ENCODE results near the gene CACNA1C.

CACNA1C gene

DNA sequence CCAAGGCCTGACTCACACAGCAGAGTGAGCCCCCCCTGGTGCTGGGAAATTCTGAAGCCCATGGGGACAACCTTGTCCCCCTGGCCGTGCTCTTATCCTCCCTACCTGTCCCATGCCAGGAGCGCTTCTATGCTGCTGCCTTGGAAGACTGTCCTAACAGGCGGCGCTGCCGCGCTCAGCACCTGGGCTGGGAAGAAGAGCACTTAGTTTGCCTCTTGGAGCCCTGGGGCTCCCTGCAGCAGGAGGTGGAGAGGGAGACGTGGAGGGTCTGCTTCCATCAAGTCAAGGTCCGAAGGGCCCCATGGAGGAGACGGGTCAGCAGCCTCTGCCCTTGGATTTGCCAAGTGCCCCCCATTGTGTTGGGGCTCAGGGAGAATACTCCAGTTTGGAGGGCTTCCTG is 300.5 kb downstream of the CACNA1C start:
- in situ Hi-C loops (cut with MboI; ENCODE audit: low sequenced_read_pairs), result no loop called here

DNA sequence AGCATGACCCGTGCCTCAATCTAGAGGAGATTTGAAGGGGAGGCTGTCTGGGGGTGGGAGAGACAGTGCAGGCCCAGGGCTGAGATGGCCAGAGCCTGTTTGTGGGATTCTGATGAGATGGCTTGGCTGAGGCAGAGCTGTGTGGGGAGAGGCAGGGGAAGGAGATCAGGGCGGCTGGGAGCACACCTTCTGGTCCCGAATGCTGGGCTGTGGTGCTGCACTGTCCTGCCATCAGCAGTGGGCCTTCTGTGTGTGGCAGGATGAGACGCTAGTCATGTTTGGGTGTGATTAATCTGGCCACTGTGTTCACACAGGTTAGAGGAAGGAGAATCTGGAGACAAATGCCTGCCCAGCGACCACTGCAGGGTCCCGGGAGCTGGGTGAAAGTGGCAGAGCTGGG is 300.9 kb downstream of the CACNA1C start:
- in situ Hi-C loops (cut with MboI; ENCODE audit: low sequenced_read_pairs), result no loop called here

DNA sequence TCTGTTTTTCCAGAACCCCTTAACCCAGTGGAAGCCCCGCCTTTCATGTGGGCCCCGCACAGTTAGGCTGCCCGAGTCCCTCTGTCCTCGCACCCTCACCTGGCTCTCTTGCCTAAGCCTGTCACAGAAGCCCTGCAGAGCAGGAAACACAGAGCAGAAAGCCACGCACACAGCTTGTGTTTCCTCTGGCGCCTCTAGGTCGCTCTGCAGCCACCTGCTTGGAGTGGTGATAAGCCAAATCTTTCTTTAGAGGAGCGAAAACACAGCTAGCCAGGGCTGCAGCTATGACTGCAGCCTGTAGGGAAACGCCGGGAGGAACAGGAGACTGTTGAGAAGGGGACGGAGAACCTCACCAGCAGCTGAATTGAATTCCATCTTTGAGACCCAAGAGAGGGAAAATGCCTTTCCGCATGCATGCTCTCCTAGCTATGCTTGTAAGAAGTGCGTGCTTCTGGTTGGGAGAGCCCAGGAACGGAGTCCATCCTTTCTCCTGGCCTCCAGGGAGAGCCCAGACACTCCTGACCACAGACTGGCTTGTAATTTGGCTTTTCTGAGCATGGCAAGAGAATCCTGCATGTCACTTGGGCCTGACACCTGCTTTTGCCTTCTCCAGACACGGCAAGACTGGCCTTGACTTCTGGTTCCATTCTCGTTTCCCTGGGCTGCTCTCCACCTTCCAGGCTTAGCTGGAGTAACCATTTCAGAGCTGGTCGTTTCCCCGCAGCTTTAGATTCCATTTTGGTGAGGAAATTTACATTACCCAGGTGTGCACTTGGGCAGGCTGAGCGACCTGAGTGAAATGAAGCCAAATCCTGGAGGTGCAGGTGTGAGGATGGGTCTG is 301.6 kb downstream of the CACNA1C start:
- in situ Hi-C loops (cut with MboI; ENCODE audit: low sequenced_read_pairs), result no loop called here

DNA sequence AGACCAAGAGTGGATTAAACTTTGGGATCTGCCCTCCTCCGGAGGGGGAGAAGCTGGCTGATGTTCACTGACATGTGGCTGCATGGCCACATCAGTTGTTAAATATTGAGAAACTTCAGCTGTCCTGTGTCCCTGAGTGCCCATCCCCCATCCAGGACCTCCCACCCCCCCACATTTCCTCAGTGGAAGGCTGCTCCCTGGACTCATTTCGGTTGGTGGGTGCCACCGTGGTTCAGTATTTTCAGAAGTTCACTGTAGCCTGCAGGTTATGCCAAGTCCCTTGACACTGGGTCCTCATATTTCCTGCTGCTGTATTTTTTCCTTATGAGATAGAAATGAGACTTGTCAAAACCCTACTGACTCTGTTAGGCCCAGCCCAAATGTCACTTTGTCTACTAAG is 302.4 kb downstream of the CACNA1C start:
- in situ Hi-C loops (cut with MboI; ENCODE audit: low sequenced_read_pairs), result no loop called here

DNA sequence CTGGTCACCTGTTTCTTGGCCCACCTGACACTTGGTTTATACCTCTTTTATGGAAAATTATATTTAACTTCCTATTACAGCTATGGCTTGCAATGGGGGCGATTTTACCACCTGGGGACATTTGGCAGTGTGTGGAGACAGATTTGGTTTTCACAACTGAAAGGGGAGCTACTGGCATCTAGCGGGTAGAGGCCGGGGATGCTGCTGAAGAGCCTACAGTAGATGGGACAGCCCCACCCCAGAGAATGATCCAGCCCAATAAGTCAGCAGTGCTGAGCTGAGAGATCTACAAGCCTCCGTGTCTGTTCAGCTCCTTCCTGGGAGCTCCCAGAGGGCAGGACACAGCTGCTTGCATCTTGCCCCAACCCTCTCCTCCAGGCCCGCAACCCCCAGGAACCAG is 302.8 kb downstream of the CACNA1C start:
- in situ Hi-C loops (cut with MboI; ENCODE audit: low sequenced_read_pairs), result no loop called here

DNA sequence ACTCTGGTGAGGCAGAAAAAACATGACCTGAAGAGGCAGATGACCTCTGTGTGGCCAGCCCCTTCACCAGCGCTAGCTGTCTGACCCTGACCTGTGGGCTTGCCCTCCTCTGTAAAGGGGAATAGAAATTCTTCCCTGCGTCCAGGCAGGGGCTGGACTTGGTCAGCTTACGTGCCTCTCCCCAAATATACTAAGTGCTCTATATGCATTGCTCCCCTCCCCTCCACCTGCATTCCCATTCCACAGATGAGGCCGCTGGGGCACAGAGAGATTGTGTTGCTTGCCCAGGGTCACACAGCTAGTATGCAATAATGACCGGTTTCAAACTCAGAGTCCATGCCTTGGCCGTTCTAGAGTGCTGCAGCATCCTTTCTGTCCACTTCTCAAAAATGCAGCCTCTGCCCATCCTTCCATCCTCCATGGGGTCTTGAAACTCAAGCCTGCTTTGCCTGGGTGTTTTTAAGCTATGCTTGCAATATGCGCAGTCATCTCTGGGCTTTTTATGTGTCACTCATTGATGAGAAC is 303.9 kb downstream of the CACNA1C start:
- in situ Hi-C loops (cut with MboI; ENCODE audit: low sequenced_read_pairs), result no loop called here

DNA sequence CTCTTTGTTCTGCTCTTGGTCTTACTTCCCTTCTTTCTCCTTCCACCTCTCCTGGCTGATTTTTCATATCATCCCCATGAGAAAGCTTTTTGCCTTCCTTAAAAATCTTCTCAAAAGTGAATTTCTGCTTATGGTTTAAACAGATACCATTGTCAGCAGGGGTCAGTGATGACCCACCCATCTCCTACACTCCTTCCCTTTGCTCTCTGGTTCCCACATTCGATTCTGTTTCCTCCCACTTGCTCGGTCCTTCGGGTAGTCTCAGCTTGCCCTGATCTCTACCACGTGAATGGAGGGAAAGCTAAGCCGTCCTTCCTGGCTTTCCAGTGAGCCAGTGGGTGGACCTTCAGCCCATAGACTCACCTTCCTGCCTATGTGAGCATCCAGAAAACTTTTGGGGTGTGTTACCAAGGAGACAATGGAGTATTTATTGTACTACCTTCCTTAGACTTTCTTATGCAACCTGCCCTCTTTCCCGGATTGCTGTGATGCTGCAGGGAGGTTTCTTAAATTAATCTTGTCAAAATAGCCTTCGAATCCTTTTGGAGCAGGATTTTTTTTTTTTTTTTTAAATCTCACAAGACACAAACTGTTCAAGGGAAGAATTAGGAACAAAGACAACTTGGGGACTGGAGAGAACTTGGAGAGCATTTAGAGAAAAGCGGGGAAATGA is 306.3 kb downstream of the CACNA1C start:
- in situ Hi-C loops (cut with MboI; ENCODE audit: low sequenced_read_pairs), result no loop called here

DNA sequence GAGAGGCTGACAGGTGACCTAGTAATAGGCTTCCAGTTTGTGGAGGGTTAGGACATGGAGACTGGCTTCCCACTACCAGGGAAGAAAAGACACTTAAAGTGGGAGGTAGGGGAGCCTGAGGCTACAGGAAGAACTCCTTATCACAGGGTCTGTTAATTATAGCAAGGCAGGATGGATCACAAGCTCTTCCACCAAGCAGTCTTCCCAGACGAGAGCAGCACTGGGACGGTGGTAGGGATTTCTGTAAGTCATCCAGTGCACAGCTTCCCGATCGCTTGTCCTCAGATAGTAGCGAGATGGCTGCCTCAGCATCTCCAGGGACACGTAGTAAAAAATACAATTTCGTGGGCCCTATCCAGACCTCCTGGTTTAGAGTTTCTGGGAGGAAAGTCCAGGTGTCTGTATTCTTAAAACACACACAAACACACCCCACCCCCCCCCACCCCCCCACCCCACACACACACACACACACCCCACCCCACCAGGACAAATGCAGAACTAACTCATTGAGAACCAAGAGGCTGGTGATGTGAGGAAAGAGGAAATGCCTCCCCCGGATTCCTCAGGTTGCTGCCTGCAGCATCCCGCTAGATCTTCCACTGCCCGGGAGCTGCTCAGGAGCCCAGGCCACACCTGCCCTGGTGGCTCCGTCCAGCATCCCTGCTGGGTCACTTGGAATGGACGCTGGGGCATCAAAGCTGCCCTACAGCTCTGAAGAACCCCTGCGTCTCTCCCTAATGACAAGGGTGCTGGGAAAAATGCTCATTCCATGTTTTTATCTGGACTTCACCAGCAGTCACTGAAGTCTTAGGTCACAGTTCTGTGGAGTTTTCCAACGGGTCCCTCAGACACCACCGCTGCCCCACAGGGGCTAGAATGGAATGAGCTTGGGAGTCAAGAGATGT is 307.2 kb downstream of the CACNA1C start:
- in situ Hi-C loops (cut with MboI; ENCODE audit: low sequenced_read_pairs), result no loop called here

DNA sequence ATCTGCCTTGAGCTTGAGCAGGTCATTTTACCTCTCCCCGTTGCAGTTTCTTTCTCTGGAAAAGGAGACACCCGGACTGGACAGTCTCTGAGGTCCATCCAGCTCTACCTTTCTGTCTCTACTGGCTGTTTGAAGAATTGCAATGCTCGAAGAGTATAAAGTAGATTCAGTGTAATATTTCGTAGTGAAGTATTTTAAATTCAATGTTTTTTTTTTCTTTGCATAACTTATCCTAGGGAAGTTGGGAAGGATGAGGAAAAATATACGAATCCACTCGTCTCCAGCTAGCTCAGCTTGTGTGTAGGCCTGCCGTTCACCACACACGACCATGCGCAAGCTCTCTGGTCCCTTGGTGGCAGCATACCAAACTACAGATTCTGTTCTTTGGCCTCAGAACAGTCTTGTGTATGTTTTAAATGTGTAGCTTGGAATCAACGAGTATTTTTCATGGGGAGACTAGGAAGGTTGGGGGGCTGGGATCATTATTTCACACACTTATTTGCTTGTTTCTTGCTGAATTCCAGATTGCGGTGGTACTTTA is 307.9 kb downstream of the CACNA1C start:
- in situ Hi-C loops (cut with MboI; ENCODE audit: low sequenced_read_pairs), result no loop called here

DNA sequence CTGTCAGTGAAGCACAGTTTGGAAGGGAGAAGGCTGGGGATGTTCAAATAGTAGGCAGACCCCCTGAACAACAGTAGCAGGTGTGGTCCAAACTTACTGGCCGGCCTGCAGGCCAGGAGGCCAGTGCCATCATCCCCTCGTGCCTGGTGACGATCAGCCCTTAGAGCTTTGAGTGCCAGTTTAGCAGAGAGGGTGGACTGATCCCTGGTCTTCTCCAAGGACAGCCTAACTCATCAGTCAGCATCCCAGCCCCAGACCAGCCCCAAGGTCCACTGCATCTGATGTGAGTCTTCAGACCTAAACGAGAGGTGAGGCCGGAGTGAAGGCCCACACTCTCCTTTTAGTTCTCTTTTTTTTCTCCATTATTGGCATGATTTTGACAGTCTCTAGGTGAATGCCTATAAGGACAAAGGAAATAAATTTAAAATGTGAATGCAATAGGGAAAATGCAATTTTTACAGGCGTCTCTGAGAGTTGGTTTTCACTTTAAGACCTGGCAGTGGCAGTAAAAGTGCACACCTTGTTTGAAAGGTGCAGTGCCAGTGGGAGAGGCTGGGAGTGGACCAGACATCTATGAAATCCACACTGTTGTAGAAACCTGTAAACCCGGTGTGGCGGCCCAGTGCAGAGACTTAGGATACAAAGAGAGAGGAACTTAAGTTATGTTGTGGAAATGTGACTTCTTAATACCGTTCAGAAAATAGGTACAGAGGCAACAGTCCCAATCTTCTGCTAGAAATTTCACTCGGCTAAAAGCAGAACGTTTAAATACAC is 311.2 kb downstream of the CACNA1C start:
- in situ Hi-C loops (cut with MboI; ENCODE audit: low sequenced_read_pairs), result no loop called here

DNA sequence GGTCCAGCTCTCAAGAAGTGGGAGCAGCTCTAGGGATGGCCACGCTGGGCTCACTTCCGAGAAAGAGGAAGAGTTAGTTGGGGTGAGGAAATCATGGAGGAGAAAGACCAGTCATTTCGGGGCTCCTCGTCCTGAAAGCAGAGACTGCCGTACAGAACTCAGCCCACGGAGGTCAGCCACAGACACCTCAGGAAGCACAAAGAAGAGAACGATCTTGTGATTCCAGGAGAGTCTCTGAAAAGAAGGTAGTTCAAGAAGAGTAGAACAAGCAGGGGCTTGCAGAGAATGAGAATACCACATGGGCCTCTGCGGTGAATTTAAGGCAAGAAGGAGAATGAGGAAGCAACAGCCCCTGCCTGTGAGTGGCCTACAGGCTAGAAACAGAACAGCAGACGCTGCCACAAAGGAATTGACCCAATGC is 311.9 kb downstream of the CACNA1C start:
- in situ Hi-C loops (cut with MboI; ENCODE audit: low sequenced_read_pairs), result no loop called here

DNA sequence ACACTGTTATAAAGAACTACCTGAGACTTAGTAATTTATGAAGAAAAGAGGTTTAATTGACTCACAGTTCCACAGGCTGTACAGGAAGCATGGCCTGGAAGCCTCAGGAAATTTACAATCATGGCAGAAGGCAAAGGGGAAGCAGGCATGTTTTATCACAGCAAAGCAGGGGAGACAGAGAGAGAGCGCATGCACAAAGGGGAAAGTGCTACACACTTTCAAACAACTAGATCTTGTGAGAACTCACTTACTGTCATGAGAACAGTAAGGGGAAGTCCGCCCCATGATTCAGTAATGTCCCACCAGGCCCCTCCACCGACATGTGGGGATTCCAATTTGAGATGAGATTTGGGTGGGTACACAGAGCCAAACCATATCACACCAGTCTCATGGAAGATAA is 313.9 kb downstream of the CACNA1C start:
- in situ Hi-C loops (cut with MboI; ENCODE audit: low sequenced_read_pairs), result no loop called here

DNA sequence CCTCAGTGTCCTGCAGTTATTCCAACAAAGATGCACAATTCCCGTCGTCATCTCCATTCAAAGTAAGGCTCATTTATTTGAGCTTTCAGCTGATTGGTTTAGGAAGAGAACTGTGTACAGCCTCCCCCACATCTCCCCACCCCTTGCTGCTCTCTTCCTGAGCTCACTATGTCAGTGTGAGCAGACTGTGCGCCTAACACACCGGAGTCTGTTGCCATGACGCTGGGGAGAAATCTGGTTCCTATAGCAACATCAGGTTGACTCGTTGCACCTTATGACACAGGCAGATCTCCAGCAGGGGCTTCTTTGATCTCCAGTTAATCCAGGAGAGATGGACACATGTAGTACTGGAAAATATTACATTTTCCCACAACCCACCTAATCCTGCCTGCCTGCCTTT is 319.4 kb downstream of the CACNA1C start:
- in situ Hi-C loops (cut with MboI; ENCODE audit: low sequenced_read_pairs), result no loop called here

DNA sequence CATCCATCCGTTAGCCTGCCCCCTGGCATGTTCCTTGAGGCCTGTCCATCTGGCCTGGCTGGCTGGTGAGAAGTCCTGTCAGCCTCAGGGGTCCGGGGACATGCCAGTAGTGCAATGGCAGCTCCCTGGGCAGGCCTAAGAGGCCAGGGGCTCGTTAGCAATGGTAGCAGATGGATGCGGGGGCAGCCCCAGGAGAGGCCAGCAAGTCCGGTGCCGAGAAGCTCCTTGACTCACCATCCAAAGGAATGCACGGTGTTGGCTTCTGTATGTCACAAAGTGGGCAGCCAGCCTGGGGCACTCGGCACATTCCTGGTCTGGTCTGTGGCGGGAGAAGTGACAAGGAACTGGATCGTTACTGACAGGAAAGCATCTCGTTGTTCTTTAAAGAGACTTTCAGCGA is 319.9 kb downstream of the CACNA1C start:
- in situ Hi-C loops (cut with MboI; ENCODE audit: low sequenced_read_pairs), result no loop called here

DNA sequence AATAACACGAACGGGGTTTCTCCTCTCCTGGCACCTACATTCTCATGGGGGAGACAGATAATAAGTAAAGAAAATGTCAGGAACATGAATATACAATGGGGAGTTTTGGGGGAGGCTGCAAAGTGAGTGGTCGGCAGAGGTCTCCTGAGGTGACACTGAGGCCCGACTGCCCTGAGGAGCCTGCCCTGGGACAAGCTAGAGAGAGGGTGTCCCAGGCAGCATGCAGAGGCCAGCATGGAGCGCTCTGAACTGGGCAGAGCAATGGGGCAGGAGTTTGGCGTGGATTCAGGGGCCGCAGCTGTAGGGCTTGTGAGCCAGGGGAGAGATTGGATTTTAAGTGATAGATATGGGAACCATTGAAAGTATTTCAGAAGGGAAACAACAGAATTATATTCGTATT is 320.5 kb downstream of the CACNA1C start:
- in situ Hi-C loops (cut with MboI; ENCODE audit: low sequenced_read_pairs), result no loop called here

DNA sequence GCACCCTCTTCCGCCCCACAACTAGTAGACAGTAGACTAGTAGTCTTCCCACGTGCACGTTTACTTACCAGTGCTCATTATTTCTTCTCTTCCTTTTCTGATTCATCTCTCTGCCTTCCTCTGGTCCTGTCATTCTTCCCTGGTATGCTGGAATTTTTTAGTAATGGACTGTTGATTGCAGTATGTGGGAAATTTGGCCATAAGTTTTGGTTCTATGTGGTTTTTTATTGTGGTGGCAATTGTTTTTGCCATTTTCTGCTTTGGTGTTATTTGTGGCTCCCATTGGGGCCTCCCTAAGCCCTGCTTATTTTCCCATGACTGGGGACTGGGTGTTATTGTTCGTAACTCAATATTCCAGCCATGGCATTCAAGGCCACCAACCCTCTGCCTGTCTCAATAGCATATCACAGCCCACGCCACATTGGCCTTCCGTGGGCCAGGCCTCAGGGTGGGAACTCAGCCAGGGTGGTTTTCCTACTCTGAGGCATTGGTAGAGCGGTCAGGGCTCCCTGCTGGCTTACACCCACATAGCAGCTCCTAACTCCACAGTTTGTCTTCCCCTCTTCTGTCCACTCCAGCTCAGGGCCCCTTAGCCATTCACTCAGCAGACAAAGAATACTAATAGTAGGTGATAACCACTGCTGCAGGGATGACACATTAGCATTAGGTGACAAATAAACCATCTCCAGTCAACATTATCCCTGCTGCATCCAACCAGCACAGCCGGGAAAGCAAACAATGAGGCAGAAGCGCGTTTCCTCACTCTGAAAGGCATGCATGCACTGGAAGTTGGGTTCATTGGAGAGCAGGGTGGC is 321.5 kb downstream of the CACNA1C start:
- in situ Hi-C loops (cut with MboI; ENCODE audit: low sequenced_read_pairs), result no loop called here

DNA sequence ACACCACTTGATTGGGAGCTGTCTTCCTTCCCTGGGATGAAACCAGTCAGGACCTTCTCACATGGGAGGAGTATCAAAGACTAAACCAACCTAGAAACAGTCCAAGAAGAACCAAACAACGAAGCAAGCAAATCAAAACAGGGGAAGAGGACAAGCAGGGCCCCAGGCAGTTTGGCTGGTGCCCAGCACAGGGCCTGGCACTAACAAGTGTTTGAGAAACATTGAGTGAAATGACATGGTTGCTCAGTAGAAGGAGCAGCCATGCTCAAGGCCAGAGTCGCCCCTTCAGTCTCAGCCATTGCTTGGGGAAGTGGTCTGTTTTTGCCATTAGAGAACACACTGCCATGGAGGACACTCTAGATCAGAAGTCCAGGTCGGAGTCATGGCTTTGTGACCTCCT is 323.1 kb downstream of the CACNA1C start:
- in situ Hi-C loops (cut with MboI; ENCODE audit: low sequenced_read_pairs), result no loop called here

DNA sequence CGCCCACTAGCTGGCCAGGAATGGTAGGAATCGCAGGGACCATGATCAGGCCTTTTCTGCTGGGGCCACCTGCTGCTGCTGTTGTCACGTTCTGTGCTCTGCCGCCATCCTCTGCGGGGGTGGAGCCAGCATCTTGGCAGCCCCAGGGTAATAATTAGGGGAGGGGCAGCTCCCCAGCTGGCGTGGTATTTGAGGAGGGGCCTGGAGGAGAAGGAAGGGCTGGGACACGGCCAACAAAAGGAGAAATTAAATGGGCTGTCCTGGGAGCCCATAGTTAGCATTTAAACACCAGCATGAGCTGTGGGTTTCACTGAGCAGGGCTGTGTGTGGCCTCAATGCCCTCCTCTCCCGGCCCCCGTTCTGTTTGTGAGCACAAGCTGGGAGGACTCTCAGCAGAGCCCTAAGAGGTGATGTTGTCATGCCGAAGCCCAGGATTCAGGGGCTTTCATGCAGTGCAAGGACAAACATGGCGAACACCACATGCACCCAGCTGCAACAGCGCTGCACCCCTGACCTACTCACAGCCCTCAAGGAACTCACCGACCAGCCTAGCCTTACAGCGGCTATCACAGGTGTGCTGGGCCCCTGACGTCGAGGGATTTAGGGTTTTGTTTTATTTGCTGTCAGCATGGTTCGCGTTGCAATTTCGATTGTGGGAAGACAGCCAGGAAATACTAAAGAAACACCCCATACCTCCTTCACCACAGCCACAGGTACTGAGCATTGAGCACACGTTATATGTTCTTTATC is 324.3 kb downstream of the CACNA1C start:
- in situ Hi-C loops (cut with MboI; ENCODE audit: low sequenced_read_pairs), result no loop called here

Data from HL-60/S4 treated with phorbol 12-myristate 13-acetate at 8.2 ng/mL for 4 days and 3 days (cell line).